ENCODE data around the gene MYRIP. TPM values are rescaled to one million over a fixed set of nuclear protein-coding genes. Genes with fewer than 3 reads are reported as not detected.
"Not testable (repeated sequence)": the region's sequence is repeated elsewhere in the genome, so short reads cannot be mapped to it uniquely, and the experiment has no call there.

MYRIP gene
- total and polyA plus RNA-seq, 11 donors, result 0.42 to 2.2 (median 0.90) TPM

GRCh38 chr3:40024526-40024925 is 215.1 kb downstream of the MYRIP start:
- Histone ChIP-seq H3K9me3 (peaks cover 0 to 20% (median 8%) of the 10 kb centered on the region in 12 donors), H3K4me1 (peaks cover 0 to 12% (median 0%) of the 10 kb centered on the region in 12 donors), H3K27me3 (no peaks in the 10 kb centered on the region), H3K27ac (no peak overlapping the region), H3K36me3 (no peaks in the 10 kb centered on the region), H3K4me3 (no peak overlapping the region)
- TF ChIP-seq POLR2A (IDR thresholded peaks at IDR 0.05), result no peak
- TF ChIP-seq, protein P1, sequence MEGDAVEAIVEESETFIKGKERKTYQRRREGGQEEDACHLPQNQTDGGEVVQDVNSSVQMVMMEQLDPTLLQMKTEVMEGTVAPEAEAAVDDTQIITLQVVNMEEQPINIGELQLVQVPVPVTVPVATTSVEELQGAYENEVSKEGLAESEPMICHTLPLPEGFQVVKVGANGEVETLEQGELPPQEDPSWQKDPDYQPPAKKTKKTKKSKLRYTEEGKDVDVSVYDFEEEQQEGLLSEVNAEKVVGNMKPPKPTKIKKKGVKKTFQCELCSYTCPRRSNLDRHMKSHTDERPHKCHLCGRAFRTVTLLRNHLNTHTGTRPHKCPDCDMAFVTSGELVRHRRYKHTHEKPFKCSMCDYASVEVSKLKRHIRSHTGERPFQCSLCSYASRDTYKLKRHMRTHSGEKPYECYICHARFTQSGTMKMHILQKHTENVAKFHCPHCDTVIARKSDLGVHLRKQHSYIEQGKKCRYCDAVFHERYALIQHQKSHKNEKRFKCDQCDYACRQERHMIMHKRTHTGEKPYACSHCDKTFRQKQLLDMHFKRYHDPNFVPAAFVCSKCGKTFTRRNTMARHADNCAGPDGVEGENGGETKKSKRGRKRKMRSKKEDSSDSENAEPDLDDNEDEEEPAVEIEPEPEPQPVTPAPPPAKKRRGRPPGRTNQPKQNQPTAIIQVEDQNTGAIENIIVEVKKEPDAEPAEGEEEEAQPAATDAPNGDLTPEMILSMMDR (IDR thresholded peaks at IDR 0.05), result no peak
- intact Hi-C loops (cut with DNase I), result no loop called here
- no peak for DNase-seq
- ATAC-seq, result no peak
- WGBS, 4 donors, result 92 to 100% (median 96%) methylated on average over 2 of the region's 2 CpGs

GRCh38 chr3:40025892-40026291 is 216.5 kb downstream of the MYRIP start:
- DNase-seq; H3K27ac ChIP-seq; intact Hi-C loops (cut with DNase I); H3K36me3 ChIP-seq; ATAC-seq; H3K4me3 ChIP-seq; H3K4me1 ChIP-seq; H3K27me3 ChIP-seq: not testable (repeated sequence)
- 89 to 93% (median 92%) methylated on average over 9 of the region's 9 CpGs for WGBS, 4 donors
- peaks cover 0 to 20% (median 8%) of the 10 kb centered on the region in 12 donors for H3K9me3 ChIP-seq

- no peak for ATAC-seq
- no peaks in the 10 kb centered on the region for H3K9me3 ChIP-seq
- intact Hi-C loops (cut with DNase I), result no loop called here
- no peaks in the 10 kb centered on the region for H3K4me1 ChIP-seq
- no peaks in the 10 kb centered on the region for H3K36me3 ChIP-seq
- no peak for DNase-seq
- H3K27me3 ChIP-seq, result no peaks in the 10 kb centered on the region
- no peak for TF ChIP-seq POLR2A (IDR thresholded peaks at IDR 0.05)
- TF ChIP-seq, protein P1 (IDR thresholded peaks at IDR 0.05), result no peak
- H3K27ac ChIP-seq, result no peak overlapping the region
- H3K4me3 ChIP-seq, result no peak overlapping the region
- 94 to 97% (median 95%) methylated on average over 4 of the region's 4 CpGs for WGBS, 4 donors
These were observed 225.8 kb downstream of the MYRIP start for GRCh38 chr3:40035177-40035576.

GRCh38 chr3:40037582-40037981 is 228.2 kb downstream of the MYRIP start:
- Histone ChIP-seq H3K27ac (no peak overlapping the region), H3K36me3 (no peaks in the 10 kb centered on the region), H3K27me3 (no peaks in the 10 kb centered on the region), H3K4me3 (no peak overlapping the region), H3K9me3 (no peaks in the 10 kb centered on the region), H3K4me1 (no peaks in the 10 kb centered on the region)
- TF ChIP-seq POLR2A (IDR thresholded peaks at IDR 0.05), result no peak
- TF ChIP-seq, protein P1 (IDR thresholded peaks at IDR 0.05), result no peak
- intact Hi-C loops (cut with DNase I), result no loop called here
- DNase-seq (no peak), ATAC-seq (no peak)

GRCh38 chr3:40042752-40043443 is 233.5 kb downstream of the MYRIP start:
- H3K4me1 ChIP-seq, result no peaks in the 10 kb centered on the region
- intact Hi-C loops (cut with DNase I), result no loop called here
- TF ChIP-seq, protein P1 (IDR thresholded peaks at IDR 0.05), result no peak
- no peak for TF ChIP-seq POLR2A (IDR thresholded peaks at IDR 0.05)
- H3K27me3 ChIP-seq, result no peaks in the 10 kb centered on the region
- ATAC-seq (no peak), DNase-seq (no peak)
- no peak overlapping the region for H3K27ac ChIP-seq
- H3K36me3 ChIP-seq, result no peaks in the 10 kb centered on the region
- WGBS, 4 donors, result 70 to 73% (median 72%) methylated on average over 4 of the region's 4 CpGs
- H3K4me3 ChIP-seq, result no peak overlapping the region
- H3K9me3 ChIP-seq, result no peaks in the 10 kb centered on the region
